Memory B cell (primary cell): ENCODE results near the gene SH2B3.
"Not testable (repeated sequence)": the region's sequence is repeated elsewhere in the genome, so short reads cannot be mapped to it uniquely, and the experiment has no call there.

Experiments used
- ATAC-seq: fragments of 150-1000 bp; cut with Tn5 transposase; 2 replicates; pipeline ENCODE4 v1.10.0; 2021; ENCODE audit warnings: low read depth, mild to moderate bottlenecking, moderate library complexity
- DNase-seq, 2 donors: peaks; one replicate each; pipeline ENCODE4 v3.0.0; 2022; ENCODE audit warnings: low spot score in 2 of 2
- H3K27ac Mint-ChIP-seq: one replicate; pipeline ENCODE4 v1.8.0; 2022; ENCODE audit warnings: mild to moderate bottlenecking, moderate library complexity, mixed read lengths
- H3K27me3 Mint-ChIP-seq: one replicate; pipeline ENCODE4 v1.8.0; 2022; ENCODE audit warnings: mixed read lengths
- H3K36me3 Mint-ChIP-seq: one replicate; pipeline ENCODE4 v1.8.0; 2022; ENCODE audit warnings: mild to moderate bottlenecking, mixed read lengths
- H3K4me1 Mint-ChIP-seq: one replicate; pipeline ENCODE4 v1.8.0; 2022; ENCODE audit warnings: mixed read lengths
- H3K4me3 Mint-ChIP-seq: one replicate; pipeline ENCODE4 v1.8.0; 2022; ENCODE audit warnings: mild to moderate bottlenecking, moderate library complexity, mixed read lengths
- H3K9me3 Mint-ChIP-seq: one replicate; pipeline ENCODE4 v1.8.0; 2022; ENCODE audit warnings: mixed read lengths

Gene SH2B3

DNA sequence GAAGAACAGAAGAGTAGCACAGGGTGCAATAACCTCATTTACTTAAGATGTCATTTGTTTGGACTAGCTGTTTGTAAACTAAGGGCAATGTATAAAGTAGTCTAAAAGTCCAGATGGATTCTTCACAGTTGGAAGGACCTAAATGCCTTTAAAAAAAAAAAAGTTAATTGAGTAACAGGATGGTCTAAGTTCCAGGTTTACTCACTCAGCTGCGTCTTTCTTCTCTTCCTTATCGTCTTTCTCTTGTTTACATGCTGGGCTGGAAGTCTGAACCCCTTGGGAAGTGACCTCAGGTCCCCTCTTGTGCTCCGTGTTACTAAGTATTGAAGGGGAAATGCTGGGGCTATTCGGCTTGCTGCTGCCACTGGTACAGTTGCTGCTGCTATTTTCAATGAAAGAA, 82.5 kb downstream of the SH2B3 start:
- ATAC-seq: no peak
- Mint-ChIP-seq H3K36me3 (peaks cover 27% of the 10 kb centered on the region), H3K27ac (no peak overlapping the region), H3K27me3 (no peaks in the 10 kb centered on the region), H3K4me1 (no peaks in the 10 kb centered on the region), H3K9me3 (no peaks in the 10 kb centered on the region), H3K4me3 (no peak overlapping the region)
- no peak for DNase-seq

DNA sequence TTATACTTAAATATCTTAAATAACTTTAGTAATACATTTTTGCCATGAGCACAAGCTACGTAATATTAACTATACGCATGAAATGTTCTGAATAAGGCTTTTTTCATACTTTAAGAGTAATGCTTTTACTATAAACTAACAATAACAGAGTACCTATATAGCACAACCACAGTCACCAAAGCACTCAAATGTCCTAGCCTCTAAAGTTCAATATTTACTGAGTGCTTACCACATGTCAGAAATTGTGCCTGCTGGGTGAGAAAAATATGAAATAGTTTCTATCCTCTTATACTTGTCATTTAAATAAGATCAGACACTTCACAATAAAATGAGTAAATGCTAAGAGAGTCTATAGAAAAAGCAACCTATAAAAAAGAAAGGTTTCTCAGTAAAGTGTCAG, 83.1 kb downstream of the SH2B3 start:
- Mint-ChIP-seq H3K4me1 (no peaks in the 10 kb centered on the region), H3K9me3 (no peaks in the 10 kb centered on the region), H3K36me3 (peaks cover 24% of the 10 kb centered on the region), H3K27me3 (no peaks in the 10 kb centered on the region), H3K27ac (no peak overlapping the region), H3K4me3 (no peak overlapping the region)
- ATAC-seq (no peak), DNase-seq (no peak)

DNA sequence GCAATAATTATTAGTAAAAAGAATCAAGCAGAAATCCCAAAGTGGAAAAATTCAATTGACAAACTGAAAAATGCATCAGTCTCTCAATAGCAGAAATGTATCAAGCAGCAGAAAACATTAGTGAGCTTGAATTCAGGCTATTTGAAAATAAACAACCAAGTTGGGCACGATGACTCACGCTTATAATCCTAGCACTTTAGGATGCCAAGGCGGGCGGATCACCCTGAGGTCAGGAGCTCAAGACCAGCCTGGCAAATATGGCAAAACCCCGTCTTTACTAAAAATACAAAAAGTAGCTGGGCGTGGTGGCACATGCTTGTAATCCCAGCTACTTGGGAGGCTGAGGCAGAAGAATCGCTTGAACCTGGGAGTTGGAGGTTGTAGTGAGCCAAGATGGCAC, 87.3 kb downstream of the SH2B3 start:
- ATAC-seq, H3K4me3 Mint-ChIP-seq, DNase-seq, H3K27ac Mint-ChIP-seq, H3K27me3 Mint-ChIP-seq, H3K9me3 Mint-ChIP-seq, H3K4me1 Mint-ChIP-seq: not testable (repeated sequence)
- peaks cover 41% of the 10 kb centered on the region for H3K36me3 Mint-ChIP-seq

DNA sequence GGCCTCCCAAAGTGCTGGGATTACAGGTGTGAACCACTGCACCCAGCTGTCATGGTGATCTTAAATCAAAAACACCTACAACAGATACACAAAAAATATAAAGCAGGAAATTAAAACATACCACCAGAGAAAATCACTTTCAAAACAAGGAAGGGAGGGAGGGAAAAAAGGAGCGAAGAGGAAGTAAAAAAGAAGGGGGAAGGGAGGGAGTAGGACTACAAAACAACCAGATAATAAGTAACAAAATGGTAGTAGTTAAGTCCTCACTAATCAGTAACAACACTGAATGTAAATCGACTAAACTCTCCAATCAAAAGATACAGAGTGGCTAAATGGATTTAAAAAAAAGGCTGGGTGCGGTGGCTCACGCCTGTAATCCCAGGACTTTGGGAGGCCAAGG, 89.0 kb downstream of the SH2B3 start:
- no peak overlapping the region for H3K4me3 Mint-ChIP-seq
- H3K9me3 Mint-ChIP-seq: no peaks in the 10 kb centered on the region
- DNase-seq (no peak), ATAC-seq (no peak)
- H3K27ac Mint-ChIP-seq: peak overlapping the region; percentile 51
- H3K4me1 Mint-ChIP-seq: peaks cover 8% of the 10 kb centered on the region
- peaks cover 45% of the 10 kb centered on the region for H3K36me3 Mint-ChIP-seq
- H3K27me3 Mint-ChIP-seq: no peaks in the 10 kb centered on the region
